IMR-90 (cell line): ENCODE data around the gene ARSJ. TPM values are rescaled to one million over a fixed set of nuclear protein-coding genes. Genes with fewer than 3 reads are reported as not detected.
A peak's percentile ranks its signal among the peaks of the same experiment; 100 is the strongest.

ENCODE experiments used
- ATAC-seq: fragments of 200-7000 bp; cut with Tn5 transposase; 2 replicates; pipeline ENCODE4 v1.9.1; 2020; ENCODE audit warnings: low read depth, mild to moderate bottlenecking, moderate library complexity
- BruUV-seq: library from RNA; stranded (reverse); fragments of 400-500 nt; replicated peaks from 2 replicates; lab custom pipeline; 2021; lab: Mats Ljungman, UMichigan
- CTCF ChIA-PET: fragments of 300-600 bp; formaldehyde crosslinking; extraction: SDS; loops from one replicate; lab custom pipeline; 2021; ENCODE audit warnings: antibody characterized with exemption; lab: Yijun Ruan, JAX
- POLR2A ChIA-PET: fragments of 300-600 bp; sonication (Branson Sonifier 250); formaldehyde crosslinking; loops from one replicate; lab custom pipeline; 2022; ENCODE audit warnings: antibody characterized with exemption; ENCODE audit not compliant: unreplicated experiment; lab: Charles Lee
- DNase-seq: peaks from one replicate; pipeline ENCODE4 v3.0.0; 2013
- H2AFZ ChIP-seq: replicated peaks from 2 replicates; pipeline ENCODE3; 2013; ENCODE audit warnings: low read length, mild to moderate bottlenecking; ENCODE audit not compliant: poor library complexity
- H2AK5ac ChIP-seq: 2 replicates; pipeline ENCODE4 v1.6.1; 2013; ENCODE audit warnings: low read depth, low read length, inconsistent platforms
- H2AK9ac ChIP-seq: replicated peaks from 2 replicates; pipeline ENCODE3; 2013; ENCODE audit warnings: mild to moderate bottlenecking, low read depth, low read length, moderate library complexity; ENCODE audit not compliant: poor library complexity
- H2BK120ac ChIP-seq: 2 replicates; pipeline ENCODE4 v1.6.1; 2013; ENCODE audit warnings: low read depth, low read length, inconsistent platforms
- H2BK15ac ChIP-seq: 3 replicates; pipeline ENCODE4 v1.6.1; 2013; ENCODE audit warnings: low read depth, low read length, inconsistent platforms
- H2BK20ac ChIP-seq: 2 replicates; pipeline ENCODE4 v1.6.1; 2013; ENCODE audit warnings: low read depth, mild to moderate bottlenecking, inconsistent platforms, low read length, moderate library complexity
- H2BK5ac ChIP-seq: 2 replicates; pipeline ENCODE4 v1.6.1; 2013; ENCODE audit warnings: mild to moderate bottlenecking, low read depth, low read length, inconsistent platforms; ENCODE audit not compliant: poor library complexity, severe bottlenecking
- H3K14ac ChIP-seq: replicated peaks from 2 replicates; pipeline ENCODE4 v1.6.1; 2013; ENCODE audit warnings: low read depth, low read length, inconsistent platforms
- H3K18ac ChIP-seq: 2 replicates; pipeline ENCODE4 v1.6.1; 2013; ENCODE audit warnings: low read depth, low read length, control low read depth
- H3K23ac ChIP-seq: 2 replicates; pipeline ENCODE4 v1.6.1; 2013; ENCODE audit warnings: low read depth, low read length, inconsistent platforms
- H3K27ac ChIP-seq: 2 replicates; pipeline ENCODE4 v1.5.1; 2013; ENCODE audit warnings: mild to moderate bottlenecking, control low read depth, low read length; ENCODE audit not compliant: insufficient read depth
- H3K27me3 ChIP-seq: 2 replicates; pipeline ENCODE4 v1.6.1; 2013; ENCODE audit warnings: low read length; ENCODE audit not compliant: control insufficient read depth, insufficient read depth
- H3K36me3 ChIP-seq: 2 replicates; pipeline ENCODE4 v1.6.1; 2013; ENCODE audit warnings: low read length, mixed read lengths; ENCODE audit not compliant: control insufficient read depth, insufficient read depth
- H3K4ac ChIP-seq: 2 replicates; pipeline ENCODE4 v1.6.1; 2013; ENCODE audit warnings: low read depth, low read length, inconsistent platforms
- H3K4me1 ChIP-seq: 2 replicates; pipeline ENCODE4 v1.6.1; 2013; ENCODE audit warnings: low read length, mixed read lengths; ENCODE audit not compliant: control insufficient read depth, insufficient read depth
- H3K4me2 ChIP-seq: 2 replicates; pipeline ENCODE4 v1.6.1; 2013; ENCODE audit warnings: low read depth, mild to moderate bottlenecking, control low read depth, low read length, moderate library complexity
- H3K4me3 ChIP-seq: 2 replicates; pipeline ENCODE4 v1.5.1; 2013; ENCODE audit warnings: low read depth, mild to moderate bottlenecking, control low read depth, low read length, moderate library complexity; ENCODE audit not compliant: insufficient read depth
- H3K56ac ChIP-seq: 2 replicates; pipeline ENCODE4 v1.6.1; 2013; ENCODE audit warnings: low read length, inconsistent platforms; ENCODE audit not compliant: insufficient read depth; ENCODE audit errors: extremely low read depth
- H3K79me1 ChIP-seq, 2 experiments: 2 replicates each; pipeline ENCODE4 v1.6.1; 2013; ENCODE audit warnings: low read length in 2 of 2, inconsistent platforms in 1 of 2, low read depth in 1 of 2
- H3K9ac ChIP-seq: 2 replicates; pipeline ENCODE4 v1.6.1; 2013; ENCODE audit warnings: low read depth, low read length, control low read depth
- H3K9me1 ChIP-seq: 2 replicates; pipeline ENCODE4 v1.6.1; 2013; ENCODE audit warnings: low read length, inconsistent platforms; ENCODE audit not compliant: insufficient read depth
- H3K9me3 ChIP-seq: 2 replicates; pipeline ENCODE4 v1.6.1; 2013; ENCODE audit warnings: low read length; ENCODE audit not compliant: control insufficient read depth, insufficient read depth
- H4K20me1 ChIP-seq: 2 replicates; pipeline ENCODE4 v1.6.1; 2013; ENCODE audit warnings: low read length, inconsistent platforms; ENCODE audit not compliant: insufficient read depth
- H4K5ac ChIP-seq: 2 replicates; pipeline ENCODE4 v1.6.1; 2013; ENCODE audit warnings: mild to moderate bottlenecking, low read depth, low read length, control low read depth
- H4K8ac ChIP-seq, 2 experiments: 2 replicates each; pipeline ENCODE4 v1.6.1; 2013; ENCODE audit warnings: low read depth in 2 of 2, low read length in 2 of 2, control low read depth in 1 of 2, inconsistent platforms in 1 of 2
- H4K91ac ChIP-seq: 2 replicates; pipeline ENCODE4 v1.6.1; 2013; ENCODE audit warnings: low read depth, low read length, inconsistent platforms; ENCODE audit not compliant: insufficient read depth
- BHLHE40 ChIP-seq: fragments of 150-350 bp; IDR thresholded peaks from 2 replicates; pipeline ENCODE4 v1.6.1; 2016; ENCODE audit warnings: mild to moderate bottlenecking, low read depth, low read length
- CEBPB ChIP-seq: IDR thresholded peaks from 2 replicates; pipeline ENCODE4 v1.6.1; 2012; ENCODE audit warnings: low read depth, low read length, improper control_type of control experiment
- CHD1 ChIP-seq: IDR thresholded peaks from 2 replicates; pipeline ENCODE4 v1.6.1; 2012; ENCODE audit warnings: low read depth, low read length, improper control_type of control experiment
- CTCF ChIP-seq: conservative IDR thresholded peaks from 2 replicates; pipeline ENCODE4 v1.5.1; 2012; ENCODE audit warnings: mild to moderate bottlenecking, low read depth, low read length, improper control_type of control experiment
- ELK1 ChIP-seq: fragments of 150-350 bp; IDR thresholded peaks from 2 replicates; pipeline ENCODE4 v1.6.1; 2016; ENCODE audit warnings: low read depth, mild to moderate bottlenecking, low read length, moderate library complexity, borderline replicate concordance
- FOS ChIP-seq: fragments of 150-350 bp; IDR thresholded peaks from 2 replicates; pipeline ENCODE4 v1.6.1; 2016; ENCODE audit warnings: low read depth, low read length
- MAFK ChIP-seq: IDR thresholded peaks from 2 replicates; pipeline ENCODE4 v1.6.1; 2012; ENCODE audit warnings: low read depth, low read length, improper control_type of control experiment
- MAZ ChIP-seq: IDR thresholded peaks from 2 replicates; pipeline ENCODE4 v1.6.1; 2012; ENCODE audit warnings: low read depth, mild to moderate bottlenecking, low read length, improper control_type of control experiment, moderate library complexity, borderline replicate concordance
- MXI1 ChIP-seq: IDR thresholded peaks from 2 replicates; pipeline ENCODE4 v1.6.1; 2012; ENCODE audit warnings: low read depth, mild to moderate bottlenecking, low read length, moderate library complexity, borderline replicate concordance
- NFE2L2 ChIP-seq: fragments of 150-350 bp; IDR thresholded peaks from 2 replicates; pipeline ENCODE4 v1.6.1; 2016; ENCODE audit warnings: low read depth, mild to moderate bottlenecking, low read length
- POLR2A ChIP-seq: IDR thresholded peaks from 2 replicates; pipeline ENCODE4 v1.6.1; 2012; ENCODE audit warnings: mild to moderate bottlenecking, low read depth, low read length
- RAD21 ChIP-seq: IDR thresholded peaks from 2 replicates; pipeline ENCODE4 v1.6.1; 2012; ENCODE audit warnings: low read length, improper control_type of control experiment
- RCOR1 ChIP-seq: IDR thresholded peaks from 2 replicates; pipeline ENCODE4 v1.6.1; 2012; ENCODE audit warnings: mild to moderate bottlenecking, low read length, improper control_type of control experiment; ENCODE audit not compliant: insufficient replicate concordance
- RFX5 ChIP-seq: IDR thresholded peaks from 2 replicates; pipeline ENCODE4 v1.8.0; 2012; ENCODE audit warnings: low read depth, mild to moderate bottlenecking, low read length, moderate library complexity
- SMC3 ChIP-seq: fragments of 150-350 bp; IDR thresholded peaks from 2 replicates; pipeline ENCODE4 v1.6.1; 2016; ENCODE audit warnings: low read depth, mild to moderate bottlenecking, antibody characterized with exemption, low read length, moderate library complexity
- USF2 ChIP-seq: fragments of 150-350 bp; IDR thresholded peaks from 2 replicates; pipeline ENCODE4 v1.6.1; 2017; ENCODE audit warnings: mild to moderate bottlenecking, antibody characterized with exemption, low read length, low read depth
- WGBS, 2 experiments: methylation state at CpG; one replicate each; pipeline versions ENCODE4 v1.1.5 to v1.1.7; 2013; ENCODE audit warnings: missing lambda C conversion rate in 2 of 2; ENCODE audit not compliant: insufficient read length in 1 of 2; ENCODE audit errors: extremely low coverage in 2 of 2; 5-methylcytosine and 5-hydroxymethylcytosine counted together
- dilution Hi-C: fragments of 300-500 bp; cut with HindIII; formaldehyde crosslinking; loops from one replicate; pipeline ENCODE4 v1.14.3; 2018; ENCODE audit warnings: low sequenced_read_pairs; ENCODE audit not compliant: unreplicated experiment
- in situ Hi-C: fragments of 300-500 bp; cut with MboI; formaldehyde crosslinking; loops from 3 replicates; pipeline ENCODE4 v1.14.3; 2019; ENCODE audit warnings: low sequenced_read_pairs, inconsistent platforms, mixed read lengths
- intact Hi-C: fragments of 100-400 bp; cut with micrococcal nuclease; formaldehyde crosslinking; loops from 2 replicates; pipeline ENCODE4 v1.10.0; 2022
- polyA plus RNA-seq, 3 experiments: library from polyadenylated mRNA; depleted of rRNA; stranded (reverse); fragments of >200 nt; gene quantifications; 2 replicates each; pipeline ENCODE4 v1.2.3, GENCODE V29; 2012; ENCODE audit warnings: low replicate concordance in 1 of 3
- total RNA-seq: library from RNA; depleted of rRNA; stranded (reverse); fragments of >200 nt; gene quantifications from 2 replicates; pipeline ENCODE4 v1.2.3, GENCODE V29; 2012

Gene ARSJ
- total and polyA plus RNA-seq, 2 of the 4 experiments (the other 2 are of a cell fraction) = 47.7 to 143 TPM

- no peak overlapping the region for H3K9ac ChIP-seq
- H3K4me3 ChIP-seq = no peak overlapping the region
- H3K9me3 ChIP-seq = no peaks in the 10 kb centered on the region
- no peak for ATAC-seq
- no TSS peak for BruUV-seq
- H2AK9ac ChIP-seq = no peak overlapping the region
- H3K9me1 ChIP-seq = peaks cover 5% of the 10 kb centered on the region; the same call in 1 of the 2 replicates
- H3K56ac ChIP-seq = no peak overlapping the region
- CTCF ChIA-PET = interaction anchor here (0.6 kb wide), 1 partner anchor 603 kb away, joined by 3 read pairs; no protein-coding TSS in a partner anchor
- in situ Hi-C loops = no loop called here
- peaks cover 4% of the 10 kb centered on the region; the same call in 1 of the 2 replicates for H3K4me1 ChIP-seq
- no peak overlapping the region for H3K18ac ChIP-seq
- H2AK5ac ChIP-seq = no peak overlapping the region
- no peaks in the 10 kb centered on the region for H3K36me3 ChIP-seq
- peak overlapping the region; percentile 50; the same call in 1 of the 2 replicates for H2BK20ac ChIP-seq
- no peak overlapping the region for H4K8ac ChIP-seq
- H4K20me1 ChIP-seq = no peaks in the 10 kb centered on the region
- no peak overlapping the region for H2BK15ac ChIP-seq
- intact Hi-C loops = no loop called here
- POLR2A ChIA-PET = no interaction called here
- H3K79me1 ChIP-seq = no peaks in the 10 kb centered on the region
- WGBS, 2 experiments = no CpG with 5 or more reads among the region's 5 CpGs
- H4K5ac ChIP-seq = no peak overlapping the region
- H3K4me2 ChIP-seq = no peak overlapping the region
- no peak overlapping the region for H3K4ac ChIP-seq
- DNase-seq = no peak
- no peak overlapping the region for H3K23ac ChIP-seq
- H3K27ac ChIP-seq = no peak overlapping the region
- H3K27me3 ChIP-seq = no peaks in the 10 kb centered on the region
- H3K14ac ChIP-seq = no peak overlapping the region
- no peak overlapping the region for H4K91ac ChIP-seq
- no peak overlapping the region for H2BK120ac ChIP-seq
- H2BK5ac ChIP-seq = no peak overlapping the region
- H2AFZ ChIP-seq = no peak overlapping the region
- TF ChIP-seq USF2 (no peak), BHLHE40 (no peak), MAFK (no peak), RCOR1 (no peak), POLR2A (no peak), RFX5 (no peak), CEBPB (no peak), RAD21 (no peak), FOS (no peak), ELK1 (no peak), SMC3 (no peak), MAZ (no peak), MXI1 (no peak), CTCF (no peak), CHD1 (no peak), NFE2L2 (no peak)
- dilution Hi-C loops = no loop called here
These were observed 18.6 kb upstream of the ARSJ start for GRCh38 chr4:113998079-113998478.
